B cell (primary cell): ENCODE data around the gene S100A14. TPM values are rescaled to one million over a fixed set of nuclear protein-coding genes. Genes with fewer than 3 reads are reported as not detected.
"Not testable (repeated sequence)": the region's sequence is repeated elsewhere in the genome, so short reads cannot be mapped to it uniquely, and the experiment has no call there.

Experiments
- ATAC-seq: fragments of 200-7000 bp; cut with Tn5 transposase; one replicate; pipeline ENCODE4 v1.10.0; 2021; ENCODE audit warnings: low read depth, mild to moderate bottlenecking, moderate number of reproducible peaks, moderate library complexity
- CTCF ChIA-PET: fragments of 350-600 bp; sonication (Branson Sonifier 250); formaldehyde crosslinking; loops from one replicate; lab custom pipeline; 2021; ENCODE audit warnings: antibody characterized with exemption, inconsistent platforms; lab: Charles Lee
- POLR2A ChIA-PET: fragments of 350-600 bp; sonication (Branson Sonifier 250); formaldehyde crosslinking; loops from one replicate; lab custom pipeline; 2021; ENCODE audit warnings: antibody characterized with exemption; lab: Charles Lee
- DNase-seq: peaks from one replicate; pipeline ENCODE4 v3.0.0; 2013
- H2AFZ ChIP-seq: 2 replicates; pipeline ENCODE4 v1.6.1; 2012; ENCODE audit warnings: mild to moderate bottlenecking, low read depth, low read length; ENCODE audit not compliant: insufficient read depth, poor library complexity, severe bottlenecking
- H3K27ac ChIP-seq, 2 donors: 1 replicate in 1 of 2; 2 replicates in 1 of 2; pipeline ENCODE4 v1.5.1; 2012 to 2013; ENCODE audit warnings: low read length in 2 of 2, mild to moderate bottlenecking in 2 of 2, moderate library complexity in 1 of 2
- H3K27me3 ChIP-seq, 4 experiments: fragments of 200-600 bp in 1 of 4; sonication (generic) in 1 of 4; replicated peaks in 1 of 4; 1 replicate in 2 of 4; 2 replicates in 2 of 4; pipeline versions ENCODE4 v1.6.1 to v1.7.0; 2013 to 2016; ENCODE audit warnings: low read length in 3 of 4, mild to moderate bottlenecking in 2 of 4, mixed read lengths in 1 of 4, moderate library complexity in 1 of 4; ENCODE audit not compliant: insufficient read depth in 4 of 4, control insufficient read depth in 3 of 4; ENCODE audit errors: control extremely low read depth in 1 of 4
- H3K36me3 ChIP-seq, 2 experiments: replicated peaks in 1 of 2; 1 replicate in 1 of 2; 2 replicates in 1 of 2; pipeline versions ENCODE4 v1.6.1 to v1.7.1; 2013; ENCODE audit warnings: low read length in 1 of 2; ENCODE audit not compliant: insufficient read depth in 2 of 2, control insufficient read depth in 1 of 2; ENCODE audit errors: control extremely low read depth in 1 of 2, extremely low read depth in 1 of 2
- H3K4me1 ChIP-seq, 2 donors: fragments of 200-600 bp in 1 of 2; sonication (generic) in 1 of 2; 1 replicate in 1 of 2; 2 replicates in 1 of 2; pipeline versions ENCODE4 v1.5.1 to v1.6.1; 2013 to 2017; ENCODE audit warnings: low read length in 2 of 2; ENCODE audit not compliant: control insufficient read depth in 2 of 2, insufficient read depth in 2 of 2
- H3K4me2 ChIP-seq: replicated peaks from 2 replicates; pipeline ENCODE3; 2012; ENCODE audit warnings: mild to moderate bottlenecking, low read depth, low read length; ENCODE audit not compliant: poor library complexity, severe bottlenecking
- H3K4me3 ChIP-seq, 5 experiments: fragments of 200-600 bp in 1 of 5; sonication (generic) in 1 of 5; 1 replicate in 3 of 5; 2 replicates in 2 of 5; pipeline versions ENCODE4 v1.5.1 to v1.7.0; 2011 to 2016; ENCODE audit warnings: low read length in 4 of 5, mild to moderate bottlenecking in 4 of 5, low read depth in 2 of 5, control low read depth in 1 of 5, moderate library complexity in 1 of 5; ENCODE audit not compliant: insufficient read depth in 1 of 5; ENCODE audit errors: control extremely low read depth in 1 of 5, extremely low read depth in 1 of 5
- H3K79me2 ChIP-seq: fragments of 200-600 bp; sonication (generic); one replicate; pipeline ENCODE4 v1.6.0; 2016; ENCODE audit warnings: low read length; ENCODE audit not compliant: control insufficient read depth, insufficient read depth
- H3K9ac ChIP-seq: fragments of 200-600 bp; sonication (generic); 2 replicates; pipeline ENCODE4 v1.6.1; 2017; ENCODE audit warnings: mild to moderate bottlenecking, low read length, moderate library complexity
- H3K9me3 ChIP-seq, 3 donors: one replicate each; pipeline versions ENCODE4 v1.6.1 to v1.7.1; 2013; ENCODE audit warnings: low read length in 2 of 3; ENCODE audit not compliant: control insufficient read depth in 2 of 3, insufficient read depth in 1 of 3; ENCODE audit errors: control extremely low read depth in 1 of 3
- H4K20me1 ChIP-seq: 2 replicates; pipeline ENCODE4 v1.6.0; 2012; ENCODE audit warnings: mild to moderate bottlenecking, low read length; ENCODE audit not compliant: insufficient read depth, control insufficient read depth, poor library complexity, severe bottlenecking
- H3K27ac Mint-ChIP-seq: one replicate; pipeline ENCODE4 v1.8.0; 2021; ENCODE audit warnings: mixed read lengths
- H3K27me3 Mint-ChIP-seq: one replicate; pipeline ENCODE4 v1.8.0; 2021; ENCODE audit warnings: mixed read lengths
- H3K4me1 Mint-ChIP-seq: one replicate; pipeline ENCODE4 v1.8.0; 2021; ENCODE audit warnings: mixed read lengths
- H3K4me3 Mint-ChIP-seq: one replicate; pipeline ENCODE4 v1.8.0; 2021; ENCODE audit warnings: mixed read lengths
- H3K9me3 Mint-ChIP-seq: one replicate; pipeline ENCODE4 v1.8.0; 2022; ENCODE audit warnings: mixed read lengths; ENCODE audit not compliant: insufficient read depth
- EZH2 ChIP-seq: IDR thresholded peaks from 2 replicates; pipeline ENCODE4 v1.6.1; 2012; ENCODE audit warnings: borderline replicate concordance, low read depth, mild to moderate bottlenecking, moderate library complexity, low read length; ENCODE audit not compliant: insufficient read depth, poor library complexity, severe bottlenecking
- WGBS: methylation state at CpG from one replicate; pipeline ENCODE4 v1.1.5; 2013; ENCODE audit warnings: missing lambda C conversion rate; ENCODE audit not compliant: insufficient coverage; 5-methylcytosine and 5-hydroxymethylcytosine counted together
- intact Hi-C: fragments of 100-400 bp; cut with micrococcal nuclease; formaldehyde crosslinking; loops from one replicate; pipeline ENCODE4 v1.10.0; 2022
- polyA plus RNA-seq: library from polyadenylated mRNA; depleted of rRNA; stranded (reverse); fragments of >200 nt; gene quantifications from 2 replicates; pipeline ENCODE4 v1.2.3, GENCODE V29; 2012
- total RNA-seq, 2 donors: library from RNA; stranded (reverse); fragments of 120-200 nt in 1 of 2; gene quantifications; 1 replicate in 1 of 2; 2 replicates in 1 of 2; pipeline versions ENCODE4 v1.2.3 to v1.2.4, GENCODE V29; 2013 to 2022
- TF ChIP-seq, protein P1 (sequence below): fragments of 200-600 bp; IDR thresholded peaks from one replicate; pipeline ENCODE4 v1.8.0; 2022; ENCODE audit warnings: antibody characterized with exemption, mild to moderate bottlenecking

Gene S100A14
- total and polyA plus RNA-seq, 2 donors (not counting 1 experiment from before 2014, with no cell fraction given), result not detected

DNA sequence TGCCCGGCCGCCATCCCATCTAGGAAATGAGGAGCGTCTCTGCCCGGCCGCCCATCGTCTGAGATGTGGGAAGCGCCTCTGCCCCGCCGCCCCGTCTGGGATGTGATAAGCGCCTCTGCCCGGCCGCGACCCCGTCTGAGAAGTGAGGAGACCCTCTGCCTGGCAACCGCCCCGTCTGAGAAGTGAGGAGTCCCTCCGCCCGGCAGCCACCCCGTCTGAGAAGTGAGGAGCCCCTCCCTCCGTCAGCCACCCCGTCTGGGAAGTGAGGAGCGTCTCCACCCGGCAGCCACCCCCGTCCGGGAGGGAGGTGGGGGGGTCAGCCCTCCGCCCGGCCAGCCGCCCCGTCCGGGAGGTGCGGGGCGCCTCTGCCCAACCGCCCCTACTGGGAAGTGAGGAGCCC is 33.3 kb downstream of the S100A14 start:
- H3K9me3 Mint-ChIP-seq, H3K4me2 ChIP-seq, H3K4me1 ChIP-seq, H3K27ac ChIP-seq, DNase-seq, POLR2A ChIA-PET, H3K9me3 ChIP-seq, H3K9ac ChIP-seq, H2AFZ ChIP-seq, H3K27me3 ChIP-seq, H3K79me2 ChIP-seq, H4K20me1 ChIP-seq, ATAC-seq, H3K4me3 Mint-ChIP-seq, H3K4me3 ChIP-seq, CTCF ChIA-PET, intact Hi-C loops, H3K27ac Mint-ChIP-seq, H3K4me1 Mint-ChIP-seq, H3K36me3 ChIP-seq: not testable (repeated sequence)
- peaks cover 21% of the 10 kb centered on the region for H3K27me3 Mint-ChIP-seq
- 96% methylated on average over 14 of the region's 34 CpGs for WGBS

DNA sequence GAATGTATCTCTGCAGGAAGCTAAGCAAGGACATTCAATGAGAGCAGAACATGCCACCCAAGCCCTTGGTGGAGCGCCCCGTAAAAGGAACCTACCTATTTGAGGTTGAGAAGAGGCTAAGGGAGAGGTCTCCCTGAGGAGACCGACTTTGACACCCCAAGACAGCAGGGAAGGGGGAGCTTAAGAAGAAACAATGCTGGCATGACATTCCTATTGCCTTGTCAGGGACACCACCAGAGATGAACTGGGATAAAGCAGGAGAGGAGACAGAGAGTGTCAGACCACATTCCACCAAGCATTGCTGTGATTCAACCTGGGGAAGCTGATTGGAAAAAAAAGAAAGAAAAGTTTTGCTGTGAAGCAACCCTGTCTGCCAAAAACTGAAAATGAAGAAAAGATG is 37.2 kb downstream of the S100A14 start:
- no peak overlapping the region for H3K4me3 ChIP-seq
- intact Hi-C loops, result no loop called here
- H3K79me2 ChIP-seq, result no peaks in the 10 kb centered on the region
- POLR2A ChIA-PET, result no interaction called here
- no peak for ATAC-seq
- TF ChIP-seq, protein P1, sequence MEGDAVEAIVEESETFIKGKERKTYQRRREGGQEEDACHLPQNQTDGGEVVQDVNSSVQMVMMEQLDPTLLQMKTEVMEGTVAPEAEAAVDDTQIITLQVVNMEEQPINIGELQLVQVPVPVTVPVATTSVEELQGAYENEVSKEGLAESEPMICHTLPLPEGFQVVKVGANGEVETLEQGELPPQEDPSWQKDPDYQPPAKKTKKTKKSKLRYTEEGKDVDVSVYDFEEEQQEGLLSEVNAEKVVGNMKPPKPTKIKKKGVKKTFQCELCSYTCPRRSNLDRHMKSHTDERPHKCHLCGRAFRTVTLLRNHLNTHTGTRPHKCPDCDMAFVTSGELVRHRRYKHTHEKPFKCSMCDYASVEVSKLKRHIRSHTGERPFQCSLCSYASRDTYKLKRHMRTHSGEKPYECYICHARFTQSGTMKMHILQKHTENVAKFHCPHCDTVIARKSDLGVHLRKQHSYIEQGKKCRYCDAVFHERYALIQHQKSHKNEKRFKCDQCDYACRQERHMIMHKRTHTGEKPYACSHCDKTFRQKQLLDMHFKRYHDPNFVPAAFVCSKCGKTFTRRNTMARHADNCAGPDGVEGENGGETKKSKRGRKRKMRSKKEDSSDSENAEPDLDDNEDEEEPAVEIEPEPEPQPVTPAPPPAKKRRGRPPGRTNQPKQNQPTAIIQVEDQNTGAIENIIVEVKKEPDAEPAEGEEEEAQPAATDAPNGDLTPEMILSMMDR, result no peak
- TF ChIP-seq EZH2, result no peak
- 83% methylated on average over 1 of the region's 3 CpGs for WGBS
- no peaks in the 10 kb centered on the region for H3K9me3 ChIP-seq
- H3K36me3 ChIP-seq, result no peaks in the 10 kb centered on the region
- H3K27ac Mint-ChIP-seq, result no peak overlapping the region
- H3K27me3 Mint-ChIP-seq, result peaks cover 15% of the 10 kb centered on the region
- H3K4me2 ChIP-seq, result no peak overlapping the region
- no peak for DNase-seq
- H3K27me3 ChIP-seq, result peaks cover 0 to 4% (median 1%) of the 10 kb centered on the region in 4 experiments
- peaks cover 0 to 5% of the 10 kb centered on the region in 2 donors for H3K4me1 ChIP-seq
- no peak overlapping the region for H2AFZ ChIP-seq
- no peak overlapping the region for H3K27ac ChIP-seq
- H3K9me3 Mint-ChIP-seq, result no peaks in the 10 kb centered on the region
- CTCF ChIA-PET, result interaction anchor here (2.5 to 2.6 kb wide), 2 partner anchors 10 to 69 kb away, joined by 10 to 11 read pairs; no protein-coding TSS in a partner anchor
- no peak overlapping the region for H3K4me3 Mint-ChIP-seq
- H4K20me1 ChIP-seq, result no peaks in the 10 kb centered on the region
- H3K4me1 Mint-ChIP-seq, result peaks cover 3% of the 10 kb centered on the region
- no peak overlapping the region for H3K9ac ChIP-seq
